Left lobe of liver (tissue), 2 donors: ENCODE data around the gene BPIFB6. TPM values are rescaled to one million over a fixed set of nuclear protein-coding genes. Genes with fewer than 3 reads are reported as not detected.

Source experiments
- ATAC-seq: fragments of 200-7000 bp; cut with Tn5 transposase; one replicate; pipeline ENCODE4 v1.9.1; 2020; ENCODE audit warnings: mild to moderate bottlenecking, moderate library complexity
- DNase-seq: peaks from one replicate; pipeline ENCODE4 v3.0.0-alpha.2; 2020; ENCODE audit warnings: low spot score
- total RNA-seq: library from RNA; stranded (reverse); gene quantifications from one replicate; pipeline ENCODE4 v1.2.1, GENCODE V29; 2021
- donor health status: DM: no; HTN: no; CAD: no; lungs with moderate emphysema.
- donor health status: DM: no; HTN: yes; CAD: no.

BPIFB6 gene
- total RNA-seq, 1 donor from 2014 or later: not detected

DNA sequence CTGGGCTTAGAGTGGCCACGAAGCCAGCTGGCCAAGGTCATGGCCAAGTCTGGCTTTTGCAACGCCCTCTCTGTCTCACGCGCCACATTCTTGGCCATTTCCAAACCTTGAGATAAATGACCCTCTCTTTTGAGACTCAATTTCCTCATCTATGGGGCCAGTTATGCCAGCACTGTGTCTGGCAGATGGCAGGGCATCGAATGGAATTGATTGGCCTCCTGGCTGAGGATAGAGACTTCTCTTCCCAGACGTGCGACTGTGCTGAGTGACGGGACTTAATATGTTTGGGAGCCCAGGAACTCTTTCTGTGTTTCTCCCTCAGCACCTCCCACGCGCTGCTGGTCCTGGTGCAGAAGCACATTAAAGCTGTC lies 16.3 kb upstream of the BPIFB6 start:
- no peak for DNase-seq

GRCh38 chr20:33015700-33016580 lies 15.5 kb upstream of the BPIFB6 start:
- no peak for DNase-seq
- ATAC-seq: no peak

More for the DNA sequence above, 16.3 kb upstream of the BPIFB6 start:
- no peak for ATAC-seq

GRCh38 chr20:33016581-33017109 lies 14.8 kb upstream of the BPIFB6 start:
- ATAC-seq: no peak
- no peak for DNase-seq

DNA sequence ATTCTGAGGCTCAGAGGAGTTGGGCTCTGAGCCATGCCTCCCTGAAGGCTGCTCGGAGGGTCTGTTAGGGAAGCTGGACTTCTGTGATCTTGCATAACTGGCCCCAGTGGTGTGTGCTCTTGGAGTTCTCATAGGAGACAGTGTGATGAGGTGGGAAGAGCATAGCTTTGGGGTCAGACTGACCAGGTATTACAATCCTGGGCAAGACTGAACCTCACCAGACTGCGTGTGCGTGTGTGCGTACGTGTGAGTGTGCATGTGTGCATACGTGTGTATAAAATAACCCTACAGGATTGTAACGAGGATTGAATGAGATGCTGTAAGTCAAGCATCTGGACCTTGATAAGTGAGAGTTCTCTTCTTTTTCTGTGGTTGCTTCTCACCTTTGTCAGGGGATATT lies 13.9 kb upstream of the BPIFB6 start:
- ATAC-seq: no peak
- no peak for DNase-seq

- DNase-seq (no peak), ATAC-seq (no peak)
Observed at GRCh38 chr20:33018169-33018931, 13.1 kb upstream of the BPIFB6 start.

- DNase-seq (no peak), ATAC-seq (no peak)
Observed at GRCh38 chr20:33019465-33020277, 11.8 kb upstream of the BPIFB6 start.

DNA sequence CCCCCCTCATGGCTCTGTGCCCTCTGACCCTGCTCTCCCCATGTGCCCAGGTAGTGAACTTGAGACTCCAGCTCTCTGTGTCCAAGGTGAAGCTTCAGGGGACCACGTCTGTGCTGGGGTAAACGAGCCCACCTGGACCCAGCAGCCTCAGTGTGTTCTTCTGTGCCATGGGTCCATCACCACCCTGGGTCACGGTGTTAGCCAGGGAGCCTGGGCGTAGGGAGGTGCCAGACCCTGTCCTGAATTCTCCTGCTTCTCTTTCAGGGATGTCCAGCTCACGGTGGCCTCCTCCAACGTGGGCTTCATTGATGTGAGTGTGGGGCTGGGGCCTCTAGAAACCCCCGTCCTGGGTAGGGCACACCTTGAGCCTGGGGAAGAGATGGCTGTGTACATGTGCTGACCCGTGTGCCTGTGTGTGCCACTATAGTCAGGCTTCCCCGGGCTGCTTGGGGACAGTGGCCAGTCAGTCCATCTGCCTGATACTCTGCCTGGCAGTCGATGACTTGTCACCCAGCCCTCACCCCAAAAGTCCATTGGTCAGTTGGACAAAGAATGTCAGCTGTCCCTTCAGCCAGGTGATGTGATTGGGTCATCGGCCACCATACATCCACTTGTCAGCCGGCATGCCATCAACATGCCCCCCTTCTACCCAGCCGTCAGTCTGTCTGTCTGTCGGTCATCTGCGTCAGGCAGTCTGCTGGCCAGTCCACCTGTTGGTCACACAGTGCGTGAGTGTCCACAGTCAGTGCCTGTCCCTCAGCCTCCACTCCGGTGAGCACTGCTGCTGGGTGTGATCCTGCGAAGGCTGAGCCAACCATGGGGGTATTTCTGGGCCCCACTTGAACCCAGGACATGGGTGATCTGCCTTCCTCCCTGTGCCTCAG lies 10.9 kb upstream of the BPIFB6 start:
- DNase-seq (no peak), ATAC-seq (no peak)

- ATAC-seq: no peak
- DNase-seq: no peak
Observed at GRCh38 chr20:33021879-33022278, 9.6 kb upstream of the BPIFB6 start.

- ATAC-seq (no peak), DNase-seq (no peak)
Observed at GRCh38 chr20:33022289-33022688, 9.2 kb upstream of the BPIFB6 start.

DNA sequence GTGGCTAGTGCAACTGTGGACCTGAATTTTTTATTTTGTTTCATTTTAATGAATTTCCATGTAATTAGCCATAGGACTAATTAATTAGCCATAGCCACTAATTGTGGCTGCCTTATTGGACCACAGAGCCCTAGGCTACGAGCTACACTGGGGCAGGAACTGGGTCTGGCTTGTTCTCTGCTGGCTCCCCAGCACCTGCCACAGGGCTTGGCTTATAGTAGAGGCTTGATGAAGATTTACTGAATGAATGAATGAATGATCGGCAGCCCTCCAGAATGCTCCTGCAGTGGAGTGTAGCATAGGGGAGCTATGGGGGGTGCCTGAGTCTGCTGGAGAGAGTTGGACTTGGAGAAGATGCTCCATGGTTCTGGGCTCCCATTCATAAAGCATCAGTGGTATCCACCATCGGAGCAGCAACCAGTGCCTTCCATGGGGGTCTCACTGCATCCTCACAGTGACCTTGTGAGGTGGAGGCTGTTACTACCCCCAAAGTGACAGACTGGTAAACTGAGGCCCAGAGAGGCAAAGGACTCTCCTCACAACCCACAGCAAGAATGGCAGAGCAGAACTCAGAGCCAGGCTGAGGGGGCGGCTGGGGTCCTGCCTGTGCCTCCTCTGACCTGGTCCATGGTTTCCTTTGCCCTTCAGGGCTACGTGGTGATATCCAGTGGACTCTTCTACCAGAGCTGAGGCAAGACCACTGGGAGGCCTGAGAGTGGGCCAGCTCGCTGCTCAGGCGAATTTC lies 8.6 kb upstream of the BPIFB6 start:
- ATAC-seq (no peak), DNase-seq (no peak)

- no peak for DNase-seq
Observed at GRCh38 chr20:33023439-33024242, 7.8 kb upstream of the BPIFB6 start.

GRCh38 chr20:33024243-33024560 lies 7.2 kb upstream of the BPIFB6 start:
- ATAC-seq: no peak
- DNase-seq: no peak

More at GRCh38 chr20:33023439-33024242, 7.8 kb upstream of the BPIFB6 start:
- ATAC-seq: no peak

DNA sequence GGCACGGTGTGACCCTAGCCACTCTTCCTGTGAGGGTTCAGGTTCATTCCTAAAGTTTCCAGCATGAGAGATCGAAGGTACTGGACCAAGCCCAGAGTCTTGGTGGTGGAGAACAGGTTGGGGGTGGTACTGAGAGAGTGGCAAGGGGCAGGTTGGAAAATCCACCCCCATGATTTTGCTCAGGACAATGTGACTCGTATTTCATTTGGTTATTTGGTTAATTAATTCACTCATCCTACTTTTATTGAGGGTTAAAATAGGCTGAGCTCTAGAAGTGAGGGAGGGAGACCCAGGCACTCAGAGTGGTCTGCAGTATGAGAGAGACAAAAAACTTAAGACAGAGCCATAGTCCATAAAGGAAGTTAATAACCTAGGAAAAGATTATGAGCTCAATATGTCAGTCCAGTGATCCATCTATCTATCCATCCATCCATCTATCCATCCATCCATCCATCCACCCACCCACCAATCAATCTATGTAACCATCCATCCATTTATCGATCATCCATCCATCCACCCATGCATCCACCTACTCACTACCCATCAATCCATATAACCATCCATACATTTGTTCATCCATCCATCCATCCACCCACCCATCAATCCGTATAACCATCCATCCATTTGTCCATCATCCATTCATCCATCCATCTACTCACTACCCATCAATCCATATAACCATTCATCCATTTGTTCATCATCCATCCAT lies 6.7 kb upstream of the BPIFB6 start:
- ATAC-seq: no peak
- no peak for DNase-seq

GRCh38 chr20:33025318-33025876 lies 6.1 kb upstream of the BPIFB6 start:
- ATAC-seq (no peak), DNase-seq (no peak)

GRCh38 chr20:33026072-33026778 lies 5.2 kb upstream of the BPIFB6 start:
- DNase-seq: no peak

DNA sequence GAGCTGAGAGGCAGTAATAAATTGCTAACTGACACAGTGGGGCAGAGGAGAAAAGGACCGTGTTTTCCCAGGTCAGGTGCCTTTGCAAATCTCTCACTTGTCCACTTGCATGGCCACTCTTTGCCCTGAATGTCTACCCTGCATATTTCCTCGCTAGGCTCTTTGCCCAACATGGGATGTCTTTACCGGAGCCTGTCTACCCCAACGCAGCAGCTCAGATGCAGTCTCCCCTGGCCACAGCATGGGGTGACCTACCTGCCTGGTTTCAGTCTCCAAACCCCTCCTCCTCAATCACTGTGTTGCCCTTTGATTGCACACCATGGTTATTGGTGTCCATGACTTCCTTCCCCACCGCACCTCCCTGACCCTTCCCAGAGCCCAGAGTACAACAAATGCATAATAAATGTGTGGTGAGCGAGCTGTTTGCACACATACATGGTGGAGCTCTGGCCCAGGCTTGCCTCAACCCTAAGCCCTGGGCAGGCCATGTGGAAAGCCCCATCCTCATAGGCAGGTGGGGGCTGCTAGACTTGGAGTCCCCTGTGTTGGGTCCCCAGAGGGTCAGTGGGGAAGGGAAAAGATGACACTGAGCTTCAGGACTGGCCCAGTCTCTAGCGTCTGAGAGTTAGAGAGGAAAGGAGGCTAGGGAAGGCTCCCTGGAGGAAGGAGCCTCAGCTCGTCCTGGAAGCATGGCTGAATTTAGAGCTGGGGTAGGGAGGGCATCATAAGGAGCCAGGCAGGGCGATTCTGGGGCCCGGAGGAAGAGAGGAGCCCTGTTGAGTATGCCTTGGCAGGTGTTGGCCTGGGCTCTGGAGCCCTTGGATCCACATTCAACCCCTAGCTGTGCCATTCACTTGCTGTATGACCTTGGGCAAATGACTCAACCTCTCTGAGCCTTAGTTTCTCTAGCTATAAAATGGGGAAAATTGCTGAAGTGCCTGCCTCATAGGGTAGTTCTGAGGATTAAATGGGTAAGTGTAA lies 4.4 kb upstream of the BPIFB6 start:
- ATAC-seq: no peak
- no peak for DNase-seq

More at GRCh38 chr20:33026072-33026778, 5.2 kb upstream of the BPIFB6 start:
- ATAC-seq: no peak
